ENCODE measurements around the gene RBFOX2. TPM values are rescaled to one million over a fixed set of nuclear protein-coding genes. Genes with fewer than 3 reads are reported as not detected.

Gene RBFOX2
- total and polyA plus RNA-seq, 2 of the 13 experiments (the other 11 are each of a cell fraction or from before 2014, with no cell fraction given) = 37.3 to 40.4 TPM

DNA sequence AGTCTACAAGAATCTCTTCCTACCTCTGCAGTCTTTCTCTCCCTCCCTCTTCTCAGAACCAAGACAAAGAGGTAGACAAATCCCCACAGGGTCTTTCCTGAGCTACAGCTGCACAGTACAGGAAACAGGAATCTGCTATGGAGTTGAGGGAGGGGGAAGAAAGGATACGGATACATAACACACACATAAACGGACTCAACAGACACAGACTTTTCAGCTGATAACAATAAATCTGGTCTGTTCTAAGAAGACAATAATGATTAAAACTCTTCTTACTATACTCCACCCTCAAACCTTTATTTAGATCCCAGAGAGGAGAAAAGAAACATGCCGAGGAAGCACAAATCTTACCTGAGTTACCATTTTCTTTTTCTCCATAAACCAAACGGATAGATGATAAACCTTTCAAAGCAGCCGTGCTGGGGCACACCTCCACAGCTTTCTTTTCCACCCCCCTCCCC, 188.8 kb downstream of the RBFOX2 start:
- WGBS (ENCODE audit: low lambda C conversion rate) = 91% methylated on average over 5 of the region's 5 CpGs
- H3K4me1 ChIP-seq (ENCODE audit: insufficient read depth, low read length) = peaks cover 24% of the 10 kb centered on the region
- no peak overlapping the region for H2AFZ ChIP-seq (ENCODE audit: low read length)
- H3K9ac ChIP-seq (ENCODE audit: insufficient read depth, low read depth, low read length) = no peak overlapping the region
- H3K79me2 ChIP-seq (ENCODE audit: insufficient read depth, low read length) = peaks cover 5% of the 10 kb centered on the region
- DNase-seq (ENCODE audit: low spot score) = no peak
- H3K27me3 ChIP-seq (ENCODE audit: control insufficient read depth in 1 of 2, insufficient read depth in 2 of 2, low read length in 2 of 2) = no peaks in the 10 kb centered on the region
- no peak overlapping the region for H3K27ac ChIP-seq (ENCODE audit: extremely low read length, insufficient read depth, low read length)
- no peak overlapping the region for H3K4me3 ChIP-seq (replicated peaks in 1 of 3; ENCODE audit: insufficient read depth in 1 of 3, low read depth in 2 of 3, low read length in 3 of 3)
- no TSS peak for BruUV-seq (replicated peaks)
- in situ Hi-C loops (cut with HindIII; ENCODE audit: extremely low pct_ligation_motif_present, low pct_unique_long_range_greater_than_20kb) = loop anchor here (10.0 kb wide), 1 partner anchor 205 kb away; no protein-coding TSS in a partner anchor
- no peak for ATAC-seq
- ChIA-PET CTCF (ENCODE audit: low intra/inter-chr PET ratio, low total read pairs) (interaction anchor here (0.8 kb wide), 1 partner anchor 79 kb away, joined by 3 read pairs; no protein-coding TSS in a partner anchor), POLR2A (no interaction called here)
- intact Hi-C loops (cut with micrococcal nuclease; ENCODE audit: unreplicated experiment) = loop anchor here (5.0 kb wide), 2 partner anchors 78 to 82 kb away; no protein-coding TSS in a partner anchor
- FAIRE-seq = no peak
- H3K36me3 ChIP-seq (replicated peaks in 1 of 2; ENCODE audit: control insufficient read depth in 1 of 2, insufficient read depth in 2 of 2, low read length in 2 of 2) = no peaks in the 10 kb centered on the region
- no peak overlapping the region for H3K4me2 ChIP-seq (ENCODE audit: low read depth, low read length)
- H3K9me3 ChIP-seq (ENCODE audit: low read length) = no peaks in the 10 kb centered on the region
- no peaks in the 10 kb centered on the region for H4K20me1 ChIP-seq (ENCODE audit: insufficient read depth, low read length)
- TF ChIP-seq, protein P1, sequence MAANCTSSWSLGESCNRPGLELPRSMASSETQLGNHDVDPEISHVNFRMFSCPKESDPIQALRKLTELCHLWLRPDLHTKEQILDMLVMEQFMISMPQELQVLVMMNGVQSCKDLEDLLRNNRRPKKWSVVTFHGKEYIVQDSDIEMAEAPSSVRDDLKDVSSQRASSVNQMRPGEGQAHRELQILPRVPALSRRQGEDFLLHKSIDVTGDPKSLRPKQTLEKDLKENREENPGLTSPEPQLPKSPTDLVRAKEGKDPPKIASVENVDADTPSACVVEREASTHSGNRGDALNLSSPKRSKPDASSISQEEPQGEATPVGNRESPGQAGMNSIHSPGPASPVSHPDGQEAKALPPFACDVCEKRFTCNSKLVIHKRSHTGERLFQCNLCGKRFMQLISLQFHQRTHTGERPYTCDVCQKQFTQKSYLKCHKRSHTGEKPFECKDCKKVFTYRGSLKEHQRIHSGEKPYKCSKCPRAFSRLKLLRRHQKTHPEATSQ (CRISPR knock-in tag; IDR thresholded peaks at IDR 0.05; ENCODE audit: borderline replicate concordance) = no peak
- TF ChIP-seq SMYD3 (CRISPR knock-in tag; IDR thresholded peaks at IDR 0.05) (no peak), ERF (CRISPR knock-in tag; IDR thresholded peaks at IDR 0.05) (no peak), ZNF354B (CRISPR knock-in tag; IDR thresholded peaks at IDR 0.05) (no peak), RELA (CRISPR knock-in tag; IDR thresholded peaks at IDR 0.05) (no peak), ZNF12 (CRISPR knock-in tag; IDR thresholded peaks at IDR 0.05) (no peak), ZNF850 (CRISPR knock-in tag; conservative IDR thresholded peaks at IDR 0.05) (no peak), THYN1 (CRISPR knock-in tag; IDR thresholded peaks at IDR 0.05; ENCODE audit: borderline replicate concordance, low read depth) (no peak), TBX3 (IDR thresholded peaks at IDR 0.05; ENCODE audit: borderline replicate concordance) (no peak), ZNF160 (CRISPR knock-in tag; IDR thresholded peaks at IDR 0.05) (no peak)
- TF ChIP-seq, protein P2, sequence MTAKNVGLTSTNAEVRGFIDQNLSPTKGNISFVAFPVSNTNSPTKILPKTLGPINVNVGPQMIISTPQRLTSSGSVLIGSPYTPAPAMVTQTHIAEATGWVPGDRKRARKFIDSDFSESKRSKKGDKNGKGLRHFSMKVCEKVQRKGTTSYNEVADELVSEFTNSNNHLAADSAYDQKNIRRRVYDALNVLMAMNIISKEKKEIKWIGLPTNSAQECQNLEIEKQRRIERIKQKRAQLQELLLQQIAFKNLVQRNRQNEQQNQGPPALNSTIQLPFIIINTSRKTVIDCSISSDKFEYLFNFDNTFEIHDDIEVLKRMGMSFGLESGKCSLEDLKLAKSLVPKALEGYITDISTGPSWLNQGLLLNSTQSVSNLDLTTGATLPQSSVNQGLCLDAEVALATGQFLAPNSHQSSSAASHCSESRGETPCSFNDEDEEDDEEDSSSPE (CRISPR knock-in tag; IDR thresholded peaks at IDR 0.05) = no peak
- TF ChIP-seq, protein P3, sequence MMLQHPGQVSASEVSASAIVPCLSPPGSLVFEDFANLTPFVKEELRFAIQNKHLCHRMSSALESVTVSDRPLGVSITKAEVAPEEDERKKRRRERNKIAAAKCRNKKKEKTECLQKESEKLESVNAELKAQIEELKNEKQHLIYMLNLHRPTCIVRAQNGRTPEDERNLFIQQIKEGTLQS (CRISPR knock-in tag; IDR thresholded peaks at IDR 0.05) = no peak
- TF ChIP-seq, protein P4, sequence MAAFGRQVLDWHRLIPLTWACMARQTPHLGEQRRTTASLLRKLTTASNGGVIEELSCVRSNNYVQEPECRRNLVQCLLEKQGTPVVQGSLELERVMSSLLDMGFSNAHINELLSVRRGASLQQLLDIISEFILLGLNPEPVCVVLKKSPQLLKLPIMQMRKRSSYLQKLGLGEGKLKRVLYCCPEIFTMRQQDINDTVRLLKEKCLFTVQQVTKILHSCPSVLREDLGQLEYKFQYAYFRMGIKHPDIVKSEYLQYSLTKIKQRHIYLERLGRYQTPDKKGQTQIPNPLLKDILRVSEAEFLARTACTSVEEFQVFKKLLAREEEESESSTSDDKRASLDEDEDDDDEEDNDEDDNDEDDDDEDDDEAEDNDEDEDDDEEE (CRISPR knock-in tag; IDR thresholded peaks at IDR 0.05) = no peak
- TF ChIP-seq, protein P5, sequence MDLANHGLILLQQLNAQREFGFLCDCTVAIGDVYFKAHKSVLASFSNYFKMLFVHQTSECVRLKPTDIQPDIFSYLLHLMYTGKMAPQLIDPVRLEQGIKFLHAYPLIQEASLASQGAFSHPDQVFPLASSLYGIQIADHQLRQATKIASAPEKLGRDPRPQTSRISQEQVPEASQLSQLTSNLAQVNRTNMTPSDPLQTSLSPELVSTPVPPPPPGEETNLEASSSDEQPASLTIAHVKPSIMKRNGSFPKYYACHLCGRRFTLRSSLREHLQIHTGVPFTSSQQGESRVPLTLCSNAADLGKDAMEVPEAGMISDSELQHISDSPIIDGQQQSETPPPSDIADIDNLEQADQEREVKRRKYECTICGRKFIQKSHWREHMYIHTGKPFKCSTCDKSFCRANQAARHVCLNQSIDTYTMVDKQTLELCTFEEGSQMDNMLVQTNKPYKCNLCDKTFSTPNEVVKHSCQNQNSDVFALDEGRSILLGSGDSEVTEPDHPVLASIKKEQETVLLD (CRISPR knock-in tag; IDR thresholded peaks at IDR 0.05; ENCODE audit: low read depth) = no peak
- TF ChIP-seq, protein P6, sequence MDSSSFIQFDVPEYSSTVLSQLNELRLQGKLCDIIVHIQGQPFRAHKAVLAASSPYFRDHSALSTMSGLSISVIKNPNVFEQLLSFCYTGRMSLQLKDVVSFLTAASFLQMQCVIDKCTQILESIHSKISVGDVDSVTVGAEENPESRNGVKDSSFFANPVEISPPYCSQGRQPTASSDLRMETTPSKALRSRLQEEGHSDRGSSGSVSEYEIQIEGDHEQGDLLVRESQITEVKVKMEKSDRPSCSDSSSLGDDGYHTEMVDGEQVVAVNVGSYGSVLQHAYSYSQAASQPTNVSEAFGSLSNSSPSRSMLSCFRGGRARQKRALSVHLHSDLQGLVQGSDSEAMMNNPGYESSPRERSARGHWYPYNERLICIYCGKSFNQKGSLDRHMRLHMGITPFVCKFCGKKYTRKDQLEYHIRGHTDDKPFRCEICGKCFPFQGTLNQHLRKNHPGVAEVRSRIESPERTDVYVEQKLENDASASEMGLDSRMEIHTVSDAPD (CRISPR knock-in tag; IDR thresholded peaks at IDR 0.05) = no peak
